ACC112 (cell line): ENCODE data around the gene ACTN2.

ENCODE experiments used
- H2AFZ ChIP-seq: fragments of 200-600 bp; sonication (generic); one replicate; pipeline ENCODE4 v1.6.0; 2017; ENCODE audit warnings: antibody characterized with exemption, low read length; ENCODE audit not compliant: unreplicated experiment
- H3K27ac ChIP-seq: fragments of 200-600 bp; sonication (generic); 2 replicates; pipeline ENCODE4 v1.5.1; 2014; ENCODE audit warnings: low read depth, mild to moderate bottlenecking, antibody characterized with exemption, low read length, moderate library complexity
- H3K27me3 ChIP-seq: fragments of 200-600 bp; sonication (generic); 2 replicates; pipeline ENCODE4 v1.6.1; 2014; ENCODE audit warnings: mild to moderate bottlenecking, antibody characterized with exemption, low read length, moderate library complexity, mixed read lengths; ENCODE audit not compliant: insufficient read depth
- H3K36me3 ChIP-seq: fragments of 200-600 bp; sonication (generic); 2 replicates; pipeline ENCODE4 v1.6.1; 2016; ENCODE audit warnings: mild to moderate bottlenecking, antibody characterized with exemption, low read length, moderate library complexity, mixed read lengths; ENCODE audit not compliant: insufficient read depth
- H3K4me1 ChIP-seq: fragments of 200-600 bp; sonication (generic); one replicate; pipeline ENCODE4 v1.6.1; 2016; ENCODE audit warnings: low read length, mixed read lengths; ENCODE audit not compliant: insufficient read depth, unreplicated experiment, control insufficient read depth
- H3K4me3 ChIP-seq: fragments of 200-600 bp; sonication (generic); 2 replicates; pipeline ENCODE4 v1.5.1; 2014; ENCODE audit warnings: mild to moderate bottlenecking, low read depth, low read length
- H3K79me2 ChIP-seq: fragments of 200-600 bp; sonication (generic); one replicate; pipeline ENCODE4 v1.6.0; 2016; ENCODE audit warnings: low read length; ENCODE audit not compliant: control insufficient read depth, unreplicated experiment, insufficient read depth

ACTN2 gene

DNA sequence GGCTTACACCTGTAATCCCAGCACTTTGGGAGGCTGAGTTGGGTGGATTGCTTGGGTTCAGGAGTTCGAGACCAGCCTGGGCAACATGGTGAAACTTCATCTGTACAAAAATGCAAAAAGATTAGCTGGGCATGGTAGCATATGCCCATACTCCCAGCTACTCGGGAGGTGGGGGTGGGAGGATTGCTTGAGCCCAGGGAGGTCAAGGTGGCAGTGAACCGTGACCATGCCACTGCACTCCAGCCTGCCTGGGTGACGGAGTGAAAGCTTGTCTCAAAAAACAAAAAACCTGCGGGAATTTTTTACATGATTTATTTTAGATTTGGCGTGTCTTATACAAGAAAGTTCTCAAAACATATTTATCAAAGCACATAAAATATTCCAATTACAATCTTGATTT, 81.0 kb downstream of the ACTN2 start:
- H3K4me3 ChIP-seq = no peak overlapping the region
- no peaks in the 10 kb centered on the region for H3K36me3 ChIP-seq
- no peaks in the 10 kb centered on the region for H3K27me3 ChIP-seq
- no peak overlapping the region for H2AFZ ChIP-seq
- H3K27ac ChIP-seq = no peak overlapping the region
- H3K79me2 ChIP-seq = no peaks in the 10 kb centered on the region
- no peaks in the 10 kb centered on the region for H3K4me1 ChIP-seq

DNA sequence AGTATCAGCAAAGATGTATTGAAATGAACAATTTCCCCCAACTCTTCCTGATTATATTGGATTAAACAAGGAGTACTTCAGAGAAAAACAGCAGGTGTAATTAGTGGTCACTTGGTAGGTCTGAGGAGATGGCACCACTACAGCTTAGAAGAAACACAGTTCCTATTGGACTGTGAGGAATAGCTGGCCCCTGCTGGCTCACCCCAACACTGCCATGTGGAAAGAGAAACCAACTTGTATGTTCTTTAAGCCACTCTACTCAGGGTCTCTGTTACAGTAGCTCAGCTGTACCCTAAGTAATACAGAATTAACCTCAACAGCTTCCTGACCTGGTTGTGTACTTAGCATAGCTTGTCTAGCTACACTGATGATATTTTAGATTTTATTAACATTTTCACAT, 82.3 kb downstream of the ACTN2 start:
- no peak overlapping the region for H3K27ac ChIP-seq
- no peaks in the 10 kb centered on the region for H3K4me1 ChIP-seq
- no peaks in the 10 kb centered on the region for H3K36me3 ChIP-seq
- no peaks in the 10 kb centered on the region for H3K79me2 ChIP-seq
- H2AFZ ChIP-seq = no peak overlapping the region
- no peak overlapping the region for H3K4me3 ChIP-seq
- no peaks in the 10 kb centered on the region for H3K27me3 ChIP-seq

GRCh38 chr1:236773919-236774318, 87.6 kb downstream of the ACTN2 start:
- no peak overlapping the region for H2AFZ ChIP-seq
- no peak overlapping the region for H3K4me3 ChIP-seq
- no peaks in the 10 kb centered on the region for H3K36me3 ChIP-seq
- peaks cover 13% of the 10 kb centered on the region; the same call in 1 of the 2 replicates for H3K27me3 ChIP-seq
- no peaks in the 10 kb centered on the region for H3K4me1 ChIP-seq
- no peaks in the 10 kb centered on the region for H3K79me2 ChIP-seq
- H3K27ac ChIP-seq = no peak overlapping the region

- H3K79me2 ChIP-seq = no peaks in the 10 kb centered on the region
- H3K27ac ChIP-seq = no peak overlapping the region
- no peaks in the 10 kb centered on the region for H3K4me1 ChIP-seq
- no peak overlapping the region for H3K4me3 ChIP-seq
- H3K36me3 ChIP-seq = no peaks in the 10 kb centered on the region
- H2AFZ ChIP-seq = no peak overlapping the region
- peaks cover 18% of the 10 kb centered on the region; the same call in 1 of the 2 replicates for H3K27me3 ChIP-seq
Measured at GRCh38 chr1:236774926-236775325, 88.6 kb downstream of the ACTN2 start.

- Histone ChIP-seq H3K4me3 (no peak overlapping the region), H3K79me2 (no peaks in the 10 kb centered on the region), H2AFZ (no peak overlapping the region)
Measured at GRCh38 chr1:236779312-236779711, 93.0 kb downstream of the ACTN2 start.

GRCh38 chr1:236785477-236785876, 99.2 kb downstream of the ACTN2 start:
- Histone ChIP-seq H3K27ac (no peak overlapping the region), H3K4me1 (no peaks in the 10 kb centered on the region), H3K36me3 (no peaks in the 10 kb centered on the region), H3K27me3 (peaks cover 21% of the 10 kb centered on the region), H2AFZ (no peak overlapping the region), H3K4me3 (no peak overlapping the region), H3K79me2 (no peaks in the 10 kb centered on the region)

More at GRCh38 chr1:236779312-236779711, 93.0 kb downstream of the ACTN2 start:
- H3K4me1 ChIP-seq = no peaks in the 10 kb centered on the region
- H3K36me3 ChIP-seq = no peaks in the 10 kb centered on the region
- no peak overlapping the region for H3K27ac ChIP-seq
- peaks cover 34% of the 10 kb centered on the region; the same call in 1 of the 2 replicates for H3K27me3 ChIP-seq

DNA sequence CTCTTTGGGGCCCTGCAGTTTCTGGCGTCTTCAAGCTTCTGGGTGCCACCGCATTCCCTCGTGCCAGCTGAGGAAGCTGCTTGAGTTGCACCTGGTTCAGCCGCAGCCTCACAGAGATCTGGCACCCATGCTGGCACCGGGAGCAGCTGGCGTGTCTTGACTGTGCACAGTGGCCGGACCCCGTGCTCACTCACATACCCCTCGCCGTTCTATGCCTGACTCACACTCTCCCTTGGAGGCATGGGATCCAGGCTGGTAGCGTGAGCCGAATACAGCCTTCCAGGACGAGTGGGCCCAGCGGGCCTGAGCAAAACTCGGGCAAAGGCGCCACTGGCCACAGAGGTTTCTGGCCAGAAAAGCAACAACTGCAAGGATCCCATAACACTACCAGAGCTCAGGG, 100.2 kb downstream of the ACTN2 start:
- H3K79me2 ChIP-seq = no peaks in the 10 kb centered on the region
- H3K4me3 ChIP-seq = no peak overlapping the region
- no peak overlapping the region for H3K27ac ChIP-seq
- H3K36me3 ChIP-seq = no peaks in the 10 kb centered on the region
- H3K27me3 ChIP-seq = peaks cover 17% of the 10 kb centered on the region
- H2AFZ ChIP-seq = no peak overlapping the region
- no peaks in the 10 kb centered on the region for H3K4me1 ChIP-seq

GRCh38 chr1:236794585-236795034, 108.3 kb downstream of the ACTN2 start:
- Histone ChIP-seq H2AFZ (peak overlapping the region; percentile 52), H3K79me2 (peaks cover 38% of the 10 kb centered on the region), H3K4me3 (peak overlapping the region; percentile 86), H3K36me3 (no peaks in the 10 kb centered on the region), H3K27me3 (peaks cover 14% of the 10 kb centered on the region), H3K27ac (no peak overlapping the region), H3K4me1 (peaks cover 6% of the 10 kb centered on the region)

DNA sequence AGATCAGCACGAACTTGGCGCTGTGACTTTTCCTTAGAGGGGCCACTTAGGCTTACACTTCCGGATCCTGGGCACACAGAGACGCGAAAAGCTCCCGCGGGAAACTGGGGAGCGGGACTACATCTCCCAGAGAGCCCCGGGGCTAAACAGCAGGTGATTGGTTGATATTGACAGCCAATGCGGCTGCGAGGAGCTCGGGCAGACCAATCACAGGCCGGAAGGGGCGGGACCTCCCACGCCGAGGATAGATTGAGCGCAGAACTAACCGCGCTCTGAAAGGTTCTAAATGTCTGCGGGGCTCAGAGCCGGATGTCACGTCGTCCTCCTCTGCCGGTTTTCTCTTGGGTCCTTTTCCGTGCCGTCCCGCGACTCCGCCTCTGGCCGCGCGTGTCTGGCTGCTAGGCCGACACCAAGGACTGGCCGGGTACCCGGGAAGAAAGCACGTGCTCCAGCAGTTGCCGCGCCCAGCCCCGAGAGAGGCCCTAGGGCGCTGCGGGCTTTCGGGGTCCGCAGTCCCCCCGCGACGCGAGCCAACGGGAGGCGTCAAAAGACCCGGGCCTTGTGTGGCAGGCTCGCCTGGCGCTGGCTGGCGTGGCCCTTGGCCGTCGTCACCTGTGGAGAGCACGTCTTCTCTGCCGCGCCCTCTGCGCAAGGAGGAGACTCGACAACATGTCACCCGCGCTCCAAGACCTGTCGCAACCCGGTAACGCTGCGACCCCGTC, 108.9 kb downstream of the ACTN2 start, which contains the start of gene MTR:
Gene MTR, plus strand, starts transcription at position 258 of the 722 bp plus-strand sequence. Its CDS starts 412 bp downstream, at position 670.
- H3K79me2 ChIP-seq = peaks cover 43% of the 10 kb centered on the region
- H3K4me1 ChIP-seq = peaks cover 6% of the 10 kb centered on the region
- H3K27ac ChIP-seq = peak within 1 kb of the TSS; percentile 68
- peak within 1 kb of the TSS; percentile 89 for H2AFZ ChIP-seq
- no peaks in the 10 kb centered on the region for H3K36me3 ChIP-seq
- H3K4me3 ChIP-seq = peak within 1 kb of the TSS; percentile 86
- peaks cover 12% of the 10 kb centered on the region for H3K27me3 ChIP-seq

GRCh38 chr1:236795757-236796667, 109.7 kb downstream of the ACTN2 start:
- Histone ChIP-seq H2AFZ (peak overlapping the region; percentile 89), H3K36me3 (no peaks in the 10 kb centered on the region), H3K27me3 (peaks cover 7% of the 10 kb centered on the region; the same call in 1 of the 2 replicates), H3K4me3 (peak overlapping the region; percentile 86), H3K79me2 (peaks cover 51% of the 10 kb centered on the region), H3K27ac (peak overlapping the region; percentile 68), H3K4me1 (peaks cover 6% of the 10 kb centered on the region)
